IMR-90 (cell line): ENCODE results near the gene MLF2. TPM values are rescaled to one million over a fixed set of nuclear protein-coding genes. Genes with fewer than 3 reads are reported as not detected.

Source experiments
- ATAC-seq: fragments of 200-7000 bp; cut with Tn5 transposase; 2 replicates; pipeline ENCODE4 v1.9.1; 2020; ENCODE audit warnings: low read depth, mild to moderate bottlenecking, moderate library complexity
- BruUV-seq: library from RNA; stranded (reverse); fragments of 400-500 nt; replicated peaks from 2 replicates; lab custom pipeline; 2021; lab: Mats Ljungman, UMichigan
- CTCF ChIA-PET: fragments of 300-600 bp; formaldehyde crosslinking; extraction: SDS; loops from one replicate; lab custom pipeline; 2021; ENCODE audit warnings: antibody characterized with exemption; lab: Yijun Ruan, JAX
- POLR2A ChIA-PET: fragments of 300-600 bp; sonication (Branson Sonifier 250); formaldehyde crosslinking; loops from one replicate; lab custom pipeline; 2022; ENCODE audit warnings: antibody characterized with exemption; ENCODE audit not compliant: unreplicated experiment; lab: Charles Lee
- DNase-seq: peaks from one replicate; pipeline ENCODE4 v3.0.0; 2013
- H2AFZ ChIP-seq: replicated peaks from 2 replicates; pipeline ENCODE3; 2013; ENCODE audit warnings: low read length, mild to moderate bottlenecking; ENCODE audit not compliant: poor library complexity
- H2AK5ac ChIP-seq: 2 replicates; pipeline ENCODE4 v1.6.1; 2013; ENCODE audit warnings: low read depth, low read length, inconsistent platforms
- H2AK9ac ChIP-seq: replicated peaks from 2 replicates; pipeline ENCODE3; 2013; ENCODE audit warnings: mild to moderate bottlenecking, low read depth, low read length, moderate library complexity; ENCODE audit not compliant: poor library complexity
- H2BK120ac ChIP-seq: 2 replicates; pipeline ENCODE4 v1.6.1; 2013; ENCODE audit warnings: low read depth, low read length, inconsistent platforms
- H2BK15ac ChIP-seq: 3 replicates; pipeline ENCODE4 v1.6.1; 2013; ENCODE audit warnings: low read depth, low read length, inconsistent platforms
- H2BK20ac ChIP-seq: 2 replicates; pipeline ENCODE4 v1.6.1; 2013; ENCODE audit warnings: low read depth, mild to moderate bottlenecking, inconsistent platforms, low read length, moderate library complexity
- H2BK5ac ChIP-seq: 2 replicates; pipeline ENCODE4 v1.6.1; 2013; ENCODE audit warnings: mild to moderate bottlenecking, low read depth, low read length, inconsistent platforms; ENCODE audit not compliant: poor library complexity, severe bottlenecking
- H3K14ac ChIP-seq: replicated peaks from 2 replicates; pipeline ENCODE4 v1.6.1; 2013; ENCODE audit warnings: low read depth, low read length, inconsistent platforms
- H3K18ac ChIP-seq: 2 replicates; pipeline ENCODE4 v1.6.1; 2013; ENCODE audit warnings: low read depth, low read length, control low read depth
- H3K23ac ChIP-seq: 2 replicates; pipeline ENCODE4 v1.6.1; 2013; ENCODE audit warnings: low read depth, low read length, inconsistent platforms
- H3K27ac ChIP-seq: 2 replicates; pipeline ENCODE4 v1.5.1; 2013; ENCODE audit warnings: mild to moderate bottlenecking, control low read depth, low read length; ENCODE audit not compliant: insufficient read depth
- H3K27me3 ChIP-seq: 2 replicates; pipeline ENCODE4 v1.6.1; 2013; ENCODE audit warnings: low read length; ENCODE audit not compliant: control insufficient read depth, insufficient read depth
- H3K36me3 ChIP-seq: 2 replicates; pipeline ENCODE4 v1.6.1; 2013; ENCODE audit warnings: low read length, mixed read lengths; ENCODE audit not compliant: control insufficient read depth, insufficient read depth
- H3K4ac ChIP-seq: 2 replicates; pipeline ENCODE4 v1.6.1; 2013; ENCODE audit warnings: low read depth, low read length, inconsistent platforms
- H3K4me1 ChIP-seq: 2 replicates; pipeline ENCODE4 v1.6.1; 2013; ENCODE audit warnings: low read length, mixed read lengths; ENCODE audit not compliant: control insufficient read depth, insufficient read depth
- H3K4me2 ChIP-seq: 2 replicates; pipeline ENCODE4 v1.6.1; 2013; ENCODE audit warnings: low read depth, mild to moderate bottlenecking, control low read depth, low read length, moderate library complexity
- H3K4me3 ChIP-seq: 2 replicates; pipeline ENCODE4 v1.5.1; 2013; ENCODE audit warnings: low read depth, mild to moderate bottlenecking, control low read depth, low read length, moderate library complexity; ENCODE audit not compliant: insufficient read depth
- H3K56ac ChIP-seq: 2 replicates; pipeline ENCODE4 v1.6.1; 2013; ENCODE audit warnings: low read length, inconsistent platforms; ENCODE audit not compliant: insufficient read depth; ENCODE audit errors: extremely low read depth
- H3K79me1 ChIP-seq, 2 experiments: 2 replicates each; pipeline ENCODE4 v1.6.1; 2013; ENCODE audit warnings: low read length in 2 of 2, inconsistent platforms in 1 of 2, low read depth in 1 of 2
- H3K9ac ChIP-seq: 2 replicates; pipeline ENCODE4 v1.6.1; 2013; ENCODE audit warnings: low read depth, low read length, control low read depth
- H3K9me1 ChIP-seq: 2 replicates; pipeline ENCODE4 v1.6.1; 2013; ENCODE audit warnings: low read length, inconsistent platforms; ENCODE audit not compliant: insufficient read depth
- H3K9me3 ChIP-seq: 2 replicates; pipeline ENCODE4 v1.6.1; 2013; ENCODE audit warnings: low read length; ENCODE audit not compliant: control insufficient read depth, insufficient read depth
- H4K20me1 ChIP-seq: 2 replicates; pipeline ENCODE4 v1.6.1; 2013; ENCODE audit warnings: low read length, inconsistent platforms; ENCODE audit not compliant: insufficient read depth
- H4K5ac ChIP-seq: 2 replicates; pipeline ENCODE4 v1.6.1; 2013; ENCODE audit warnings: mild to moderate bottlenecking, low read depth, low read length, control low read depth
- H4K8ac ChIP-seq, 2 experiments: 2 replicates each; pipeline ENCODE4 v1.6.1; 2013; ENCODE audit warnings: low read depth in 2 of 2, low read length in 2 of 2, control low read depth in 1 of 2, inconsistent platforms in 1 of 2
- H4K91ac ChIP-seq: 2 replicates; pipeline ENCODE4 v1.6.1; 2013; ENCODE audit warnings: low read depth, low read length, inconsistent platforms; ENCODE audit not compliant: insufficient read depth
- BHLHE40 ChIP-seq: fragments of 150-350 bp; IDR thresholded peaks from 2 replicates; pipeline ENCODE4 v1.6.1; 2016; ENCODE audit warnings: mild to moderate bottlenecking, low read depth, low read length
- CEBPB ChIP-seq: IDR thresholded peaks from 2 replicates; pipeline ENCODE4 v1.6.1; 2012; ENCODE audit warnings: low read depth, low read length, improper control_type of control experiment
- CHD1 ChIP-seq: IDR thresholded peaks from 2 replicates; pipeline ENCODE4 v1.6.1; 2012; ENCODE audit warnings: low read depth, low read length, improper control_type of control experiment
- FOS ChIP-seq: fragments of 150-350 bp; IDR thresholded peaks from 2 replicates; pipeline ENCODE4 v1.6.1; 2016; ENCODE audit warnings: low read depth, low read length
- MAFK ChIP-seq: IDR thresholded peaks from 2 replicates; pipeline ENCODE4 v1.6.1; 2012; ENCODE audit warnings: low read depth, low read length, improper control_type of control experiment
- MAZ ChIP-seq: IDR thresholded peaks from 2 replicates; pipeline ENCODE4 v1.6.1; 2012; ENCODE audit warnings: low read depth, mild to moderate bottlenecking, low read length, improper control_type of control experiment, moderate library complexity, borderline replicate concordance
- MXI1 ChIP-seq: IDR thresholded peaks from 2 replicates; pipeline ENCODE4 v1.6.1; 2012; ENCODE audit warnings: low read depth, mild to moderate bottlenecking, low read length, moderate library complexity, borderline replicate concordance
- NFE2L2 ChIP-seq: fragments of 150-350 bp; IDR thresholded peaks from 2 replicates; pipeline ENCODE4 v1.6.1; 2016; ENCODE audit warnings: low read depth, mild to moderate bottlenecking, low read length
- RAD21 ChIP-seq: IDR thresholded peaks from 2 replicates; pipeline ENCODE4 v1.6.1; 2012; ENCODE audit warnings: low read length, improper control_type of control experiment
- RFX5 ChIP-seq: IDR thresholded peaks from 2 replicates; pipeline ENCODE4 v1.8.0; 2012; ENCODE audit warnings: low read depth, mild to moderate bottlenecking, low read length, moderate library complexity
- SMC3 ChIP-seq: fragments of 150-350 bp; IDR thresholded peaks from 2 replicates; pipeline ENCODE4 v1.6.1; 2016; ENCODE audit warnings: low read depth, mild to moderate bottlenecking, antibody characterized with exemption, low read length, moderate library complexity
- WGBS, 2 experiments: methylation state at CpG; one replicate each; pipeline versions ENCODE4 v1.1.5 to v1.1.7; 2013; ENCODE audit warnings: missing lambda C conversion rate in 2 of 2; ENCODE audit not compliant: insufficient read length in 1 of 2; ENCODE audit errors: extremely low coverage in 2 of 2; 5-methylcytosine and 5-hydroxymethylcytosine counted together
- dilution Hi-C: fragments of 300-500 bp; cut with HindIII; formaldehyde crosslinking; loops from one replicate; pipeline ENCODE4 v1.14.3; 2018; ENCODE audit warnings: low sequenced_read_pairs; ENCODE audit not compliant: unreplicated experiment
- in situ Hi-C: fragments of 300-500 bp; cut with MboI; formaldehyde crosslinking; loops from 3 replicates; pipeline ENCODE4 v1.14.3; 2019; ENCODE audit warnings: low sequenced_read_pairs, inconsistent platforms, mixed read lengths
- intact Hi-C: fragments of 100-400 bp; cut with micrococcal nuclease; formaldehyde crosslinking; loops from 2 replicates; pipeline ENCODE4 v1.10.0; 2022
- polyA plus RNA-seq, 3 experiments: library from polyadenylated mRNA; depleted of rRNA; stranded (reverse); fragments of >200 nt; gene quantifications; 2 replicates each; pipeline ENCODE4 v1.2.3, GENCODE V29; 2012; ENCODE audit warnings: low replicate concordance in 1 of 3
- total RNA-seq: library from RNA; depleted of rRNA; stranded (reverse); fragments of >200 nt; gene quantifications from 2 replicates; pipeline ENCODE4 v1.2.3, GENCODE V29; 2012
- TF ChIP-seq, protein P1 (sequence below): fragments of 150-350 bp; IDR thresholded peaks from 2 replicates; pipeline ENCODE4 v1.6.1; 2017; ENCODE audit warnings: mild to moderate bottlenecking, antibody characterized with exemption, low read length, low read depth
- TF ChIP-seq, protein P2 (sequence below): fragments of 150-350 bp; IDR thresholded peaks from 2 replicates; pipeline ENCODE4 v1.6.1; 2016; ENCODE audit warnings: low read depth, mild to moderate bottlenecking, low read length, moderate library complexity, borderline replicate concordance
- TF ChIP-seq, protein P3 (sequence below): conservative IDR thresholded peaks from 2 replicates; pipeline ENCODE4 v1.5.1; 2012; ENCODE audit warnings: mild to moderate bottlenecking, low read depth, low read length, improper control_type of control experiment

MLF2 gene
- total and polyA plus RNA-seq, 2 of the 4 experiments (the other 2 are of a cell fraction) = 236 to 403 TPM

GRCh38 chr12:6765048-6765633 lies 12.2 kb upstream of the MLF2 start:
- Histone ChIP-seq H3K23ac (peak overlapping the region; percentile 94), H3K27me3 (no peaks in the 10 kb centered on the region), H2BK120ac (peak overlapping the region; percentile 81), H2BK5ac (peak overlapping the region; percentile 82), H3K36me3 (peaks cover 5% of the 10 kb centered on the region), H3K9me1 (peaks cover 23% of the 10 kb centered on the region), H2AK9ac (peak overlapping the region; percentile 99), H2AFZ (peak overlapping the region; percentile 86), H3K9me3 (no peaks in the 10 kb centered on the region), H3K56ac (peak overlapping the region; percentile 84; the same call in 1 of the 2 replicates), H3K27ac (peak overlapping the region; percentile 85), H3K4me2 (peak overlapping the region; percentile 58), H4K91ac (peak overlapping the region; percentile 91), H3K4me1 (peaks cover 22% of the 10 kb centered on the region), H4K8ac (peak overlapping the region; percentile 38 to 90), H3K18ac (peak overlapping the region; percentile 51), H4K20me1 (peaks cover 34% of the 10 kb centered on the region), H3K79me1 (peaks cover 25 to 60% of the 10 kb centered on the region in 2 experiments), H3K4me3 (peak overlapping the region; percentile 67; the same call in 1 of the 2 replicates), H3K9ac (peak overlapping the region; percentile 52), H3K4ac (peak overlapping the region; percentile 97), H2BK15ac (peak overlapping the region; percentile 94; the same call in 2 of the 3 replicates), H2BK20ac (peak overlapping the region; percentile 83), H4K5ac (peak overlapping the region; percentile 16), H3K14ac (peak overlapping the region; percentile 97), H2AK5ac (peak overlapping the region; percentile 94)
- no peak for DNase-seq
- WGBS, 2 experiments = 40% methylated on average over 2 of the region's 7 CpGs; no CpG with 5 or more reads in 1 of the 2 experiments
- intact Hi-C loops (loop anchor here (10.0 kb wide), 1 partner anchor 150 kb away; no protein-coding TSS in a partner anchor), in situ Hi-C loops (no loop called here), dilution Hi-C loops (no loop called here)
- no TSS peak for BruUV-seq
- ChIA-PET POLR2A (interaction anchor here (0.5 to 2.5 kb wide), 3 partner anchors 12 to 153 kb away, joined by 3 to 21 read pairs (median 4); partner anchors contain the start of gene MLF2), CTCF (interaction anchor here (3.2 kb wide), 1 partner anchor 12 kb away, joined by 27 read pairs; the partner anchor contains the start of gene MLF2)
- no peak for ATAC-seq
- TF ChIP-seq CEBPB = no peak
- TF ChIP-seq MAZ = no peak
- TF ChIP-seq, protein P1, sequence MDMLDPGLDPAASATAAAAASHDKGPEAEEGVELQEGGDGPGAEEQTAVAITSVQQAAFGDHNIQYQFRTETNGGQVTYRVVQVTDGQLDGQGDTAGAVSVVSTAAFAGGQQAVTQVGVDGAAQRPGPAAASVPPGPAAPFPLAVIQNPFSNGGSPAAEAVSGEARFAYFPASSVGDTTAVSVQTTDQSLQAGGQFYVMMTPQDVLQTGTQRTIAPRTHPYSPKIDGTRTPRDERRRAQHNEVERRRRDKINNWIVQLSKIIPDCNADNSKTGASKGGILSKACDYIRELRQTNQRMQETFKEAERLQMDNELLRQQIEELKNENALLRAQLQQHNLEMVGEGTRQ = no peak
- no peak for TF ChIP-seq MAFK
- no peak for TF ChIP-seq RAD21
- no peak for TF ChIP-seq NFE2L2
- TF ChIP-seq, protein P2, sequence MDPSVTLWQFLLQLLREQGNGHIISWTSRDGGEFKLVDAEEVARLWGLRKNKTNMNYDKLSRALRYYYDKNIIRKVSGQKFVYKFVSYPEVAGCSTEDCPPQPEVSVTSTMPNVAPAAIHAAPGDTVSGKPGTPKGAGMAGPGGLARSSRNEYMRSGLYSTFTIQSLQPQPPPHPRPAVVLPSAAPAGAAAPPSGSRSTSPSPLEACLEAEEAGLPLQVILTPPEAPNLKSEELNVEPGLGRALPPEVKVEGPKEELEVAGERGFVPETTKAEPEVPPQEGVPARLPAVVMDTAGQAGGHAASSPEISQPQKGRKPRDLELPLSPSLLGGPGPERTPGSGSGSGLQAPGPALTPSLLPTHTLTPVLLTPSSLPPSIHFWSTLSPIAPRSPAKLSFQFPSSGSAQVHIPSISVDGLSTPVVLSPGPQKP = no peak
- no peak for TF ChIP-seq CHD1
- no peak for TF ChIP-seq SMC3
- TF ChIP-seq FOS = no peak
- TF ChIP-seq, protein P3, sequence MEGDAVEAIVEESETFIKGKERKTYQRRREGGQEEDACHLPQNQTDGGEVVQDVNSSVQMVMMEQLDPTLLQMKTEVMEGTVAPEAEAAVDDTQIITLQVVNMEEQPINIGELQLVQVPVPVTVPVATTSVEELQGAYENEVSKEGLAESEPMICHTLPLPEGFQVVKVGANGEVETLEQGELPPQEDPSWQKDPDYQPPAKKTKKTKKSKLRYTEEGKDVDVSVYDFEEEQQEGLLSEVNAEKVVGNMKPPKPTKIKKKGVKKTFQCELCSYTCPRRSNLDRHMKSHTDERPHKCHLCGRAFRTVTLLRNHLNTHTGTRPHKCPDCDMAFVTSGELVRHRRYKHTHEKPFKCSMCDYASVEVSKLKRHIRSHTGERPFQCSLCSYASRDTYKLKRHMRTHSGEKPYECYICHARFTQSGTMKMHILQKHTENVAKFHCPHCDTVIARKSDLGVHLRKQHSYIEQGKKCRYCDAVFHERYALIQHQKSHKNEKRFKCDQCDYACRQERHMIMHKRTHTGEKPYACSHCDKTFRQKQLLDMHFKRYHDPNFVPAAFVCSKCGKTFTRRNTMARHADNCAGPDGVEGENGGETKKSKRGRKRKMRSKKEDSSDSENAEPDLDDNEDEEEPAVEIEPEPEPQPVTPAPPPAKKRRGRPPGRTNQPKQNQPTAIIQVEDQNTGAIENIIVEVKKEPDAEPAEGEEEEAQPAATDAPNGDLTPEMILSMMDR = no peak
- TF ChIP-seq MXI1 = no peak
- TF ChIP-seq RFX5 = no peak
- no peak for TF ChIP-seq BHLHE40
